HG03378 (cell line): ENCODE results near the gene SLC37A2.
"Not testable (repeated sequence)": the region's sequence is repeated elsewhere in the genome, so short reads cannot be mapped to it uniquely, and the experiment has no call there.

ENCODE experiments used
- ATAC-seq: cut with Tn5 transposase; IDR thresholded peaks from one replicate; pipeline ENCODE4 v1.9.1; 2021; ENCODE audit warnings: mild to moderate bottlenecking, moderate library complexity; ENCODE audit not compliant: unreplicated experiment

SLC37A2 gene

DNA sequence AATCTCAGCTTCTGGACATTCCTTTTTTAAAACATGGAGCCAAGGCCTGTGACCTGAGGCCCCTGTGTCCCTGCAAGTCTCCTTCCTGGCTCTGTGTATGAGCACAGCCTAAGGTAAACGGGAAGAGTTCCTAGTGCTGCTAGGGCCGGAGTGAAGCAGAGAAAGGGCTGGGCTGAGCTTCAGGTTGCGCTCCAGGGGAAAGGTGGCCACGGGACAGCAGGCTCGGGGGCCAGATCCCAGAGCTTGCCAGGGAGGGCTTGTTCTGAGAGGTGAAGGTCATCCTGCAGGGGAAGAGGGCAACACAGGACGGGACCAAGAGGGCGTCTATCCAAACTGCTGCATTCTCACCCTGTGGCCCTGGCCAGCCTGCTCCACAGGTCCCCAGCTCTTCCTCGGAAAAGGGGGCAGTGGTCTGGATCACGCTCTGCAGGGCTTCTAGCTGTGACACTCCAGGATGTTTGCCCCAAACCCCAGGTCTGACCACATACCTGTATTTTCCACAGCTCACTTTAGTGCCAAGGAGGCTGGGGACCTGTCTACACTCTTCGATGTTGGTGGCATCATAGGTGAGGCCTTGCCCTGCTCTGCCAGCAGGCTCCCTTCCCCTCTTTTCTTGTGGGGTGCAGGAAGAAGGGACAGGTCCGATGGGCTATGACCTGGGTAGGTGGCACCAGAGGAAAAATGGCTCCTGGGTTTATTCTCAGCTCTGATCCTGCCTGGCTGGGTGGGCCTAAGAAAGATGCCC lies 20.4 kb downstream of the SLC37A2 start:
- ATAC-seq: no peak

DNA sequence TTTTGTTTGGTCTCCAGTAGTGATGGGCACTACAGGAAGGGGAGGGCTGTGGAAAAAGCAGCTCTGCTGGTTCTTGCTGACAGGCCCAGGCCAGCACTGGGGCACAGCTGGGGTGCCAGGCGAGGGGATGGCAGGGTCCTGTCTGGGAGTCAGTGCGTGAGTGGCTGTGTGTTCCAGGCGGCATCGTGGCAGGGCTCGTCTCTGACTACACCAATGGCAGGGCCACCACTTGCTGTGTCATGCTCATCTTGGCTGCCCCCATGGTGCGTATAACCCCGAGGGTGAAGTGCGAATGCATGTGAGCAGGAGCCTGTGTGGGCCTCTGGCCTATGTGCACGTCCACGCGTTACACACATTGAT lies 20.9 kb downstream of the SLC37A2 start:
- no peak for ATAC-seq

DNA sequence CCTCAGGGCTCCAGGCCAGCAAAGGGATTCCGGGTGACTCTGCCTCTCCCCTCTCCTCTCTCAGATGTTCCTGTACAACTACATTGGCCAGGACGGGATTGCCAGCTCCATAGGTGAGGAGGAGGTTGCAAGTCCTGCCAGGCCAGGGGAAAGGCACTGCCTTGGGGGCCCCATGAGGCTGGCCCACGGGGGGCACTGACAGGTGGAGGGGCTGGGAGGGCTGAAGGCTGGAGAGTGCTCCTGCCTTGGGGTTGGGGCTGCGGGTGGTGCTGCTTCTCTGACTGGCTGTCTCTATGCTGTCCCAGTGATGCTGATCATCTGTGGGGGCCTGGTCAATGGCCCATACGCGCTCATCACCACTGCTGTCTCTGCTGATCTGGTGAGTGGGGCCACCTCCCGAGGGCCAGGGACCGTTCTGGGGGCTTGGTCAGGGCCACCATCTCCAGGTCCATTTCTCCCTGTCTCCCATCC lies 21.7 kb downstream of the SLC37A2 start:
- ATAC-seq: no peak

DNA sequence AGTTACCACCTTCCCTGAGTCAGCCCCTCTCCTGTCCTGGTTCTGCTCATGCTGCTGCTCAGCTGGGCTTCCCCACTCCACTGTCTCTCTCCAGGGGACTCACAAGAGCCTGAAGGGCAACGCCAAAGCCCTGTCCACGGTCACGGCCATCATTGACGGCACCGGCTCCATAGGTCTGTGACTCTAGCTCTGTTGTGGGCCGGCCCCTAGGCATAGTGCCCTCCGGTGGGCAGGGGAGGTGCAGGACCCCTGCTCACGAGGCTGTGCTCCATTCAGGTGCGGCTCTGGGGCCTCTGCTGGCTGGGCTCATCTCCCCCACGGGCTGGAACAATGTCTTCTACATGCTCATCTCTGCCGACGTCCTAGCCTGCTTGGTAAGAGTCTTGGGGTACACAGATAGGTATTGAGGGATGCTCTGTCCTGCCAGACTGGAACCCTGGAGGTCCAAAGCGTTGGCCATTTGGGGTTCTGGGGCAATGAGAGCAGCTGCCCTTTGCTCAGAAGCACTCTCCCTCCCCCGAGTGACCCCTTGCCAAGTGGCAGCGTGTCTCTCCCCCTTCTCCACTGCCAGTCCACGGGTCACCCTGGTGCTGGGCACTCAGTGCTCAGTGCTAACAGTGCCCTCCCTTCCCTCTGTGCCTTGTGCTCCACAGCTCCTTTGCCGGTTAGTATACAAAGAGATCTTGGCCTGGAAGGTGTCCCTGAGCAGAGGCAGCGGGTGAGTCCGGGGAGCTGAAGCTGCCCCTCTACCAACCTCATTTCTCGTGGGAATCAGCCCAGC lies 22.4 kb downstream of the SLC37A2 start:
- no peak for ATAC-seq

DNA sequence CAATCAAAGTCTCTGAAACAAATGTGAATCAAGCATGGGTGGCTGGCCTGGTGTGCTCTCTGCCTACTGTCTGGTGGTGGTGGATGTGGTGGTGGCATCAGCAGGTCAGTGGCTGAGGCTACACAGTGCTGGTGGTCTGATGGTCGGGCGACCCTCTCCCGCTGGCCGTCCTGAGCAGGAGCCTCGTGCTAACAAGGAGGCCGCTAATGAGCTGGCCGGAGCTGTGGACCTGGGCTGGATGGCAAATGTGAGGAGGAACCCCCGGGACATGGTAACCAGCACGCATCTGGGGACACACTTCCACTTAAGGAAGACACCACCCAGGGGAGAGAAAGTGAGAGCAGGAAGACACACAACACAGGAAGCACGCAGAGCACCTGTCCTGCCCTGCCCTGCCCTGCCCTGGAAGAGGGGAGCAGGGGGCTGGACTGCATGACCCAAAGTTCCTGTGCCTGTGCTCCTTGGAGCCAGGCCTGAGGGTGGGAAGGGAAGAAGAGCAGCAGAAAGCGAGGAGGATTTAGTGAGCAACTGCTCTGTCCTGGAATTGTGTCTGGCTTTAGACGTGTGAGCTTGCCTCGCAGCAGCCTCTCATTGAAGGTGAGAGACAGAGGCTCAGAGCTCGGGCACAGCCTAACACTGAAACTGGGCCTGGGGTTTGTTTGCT lies 23.7 kb downstream of the SLC37A2 start:
- no peak for ATAC-seq

DNA sequence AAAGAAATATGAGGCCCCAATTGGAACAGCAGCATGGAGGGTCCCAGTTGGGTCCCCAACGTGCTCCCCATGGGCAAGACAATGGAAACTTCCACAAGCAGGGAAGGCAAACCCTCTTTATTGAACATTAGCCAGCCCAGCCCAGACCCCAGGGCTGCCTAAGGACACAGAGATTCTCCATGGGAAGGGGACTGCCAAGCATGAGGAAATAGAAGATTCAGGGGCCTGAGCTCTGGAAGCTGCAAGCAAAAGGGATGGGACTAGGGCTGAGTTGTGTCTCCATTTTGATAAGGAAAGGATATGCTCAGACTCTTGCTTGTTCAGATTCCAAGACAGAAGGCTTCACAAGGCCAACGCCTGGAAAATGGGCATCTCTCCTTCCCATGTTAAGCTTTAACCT lies 25.0 kb downstream of the SLC37A2 start:
- ATAC-seq: no peak

DNA sequence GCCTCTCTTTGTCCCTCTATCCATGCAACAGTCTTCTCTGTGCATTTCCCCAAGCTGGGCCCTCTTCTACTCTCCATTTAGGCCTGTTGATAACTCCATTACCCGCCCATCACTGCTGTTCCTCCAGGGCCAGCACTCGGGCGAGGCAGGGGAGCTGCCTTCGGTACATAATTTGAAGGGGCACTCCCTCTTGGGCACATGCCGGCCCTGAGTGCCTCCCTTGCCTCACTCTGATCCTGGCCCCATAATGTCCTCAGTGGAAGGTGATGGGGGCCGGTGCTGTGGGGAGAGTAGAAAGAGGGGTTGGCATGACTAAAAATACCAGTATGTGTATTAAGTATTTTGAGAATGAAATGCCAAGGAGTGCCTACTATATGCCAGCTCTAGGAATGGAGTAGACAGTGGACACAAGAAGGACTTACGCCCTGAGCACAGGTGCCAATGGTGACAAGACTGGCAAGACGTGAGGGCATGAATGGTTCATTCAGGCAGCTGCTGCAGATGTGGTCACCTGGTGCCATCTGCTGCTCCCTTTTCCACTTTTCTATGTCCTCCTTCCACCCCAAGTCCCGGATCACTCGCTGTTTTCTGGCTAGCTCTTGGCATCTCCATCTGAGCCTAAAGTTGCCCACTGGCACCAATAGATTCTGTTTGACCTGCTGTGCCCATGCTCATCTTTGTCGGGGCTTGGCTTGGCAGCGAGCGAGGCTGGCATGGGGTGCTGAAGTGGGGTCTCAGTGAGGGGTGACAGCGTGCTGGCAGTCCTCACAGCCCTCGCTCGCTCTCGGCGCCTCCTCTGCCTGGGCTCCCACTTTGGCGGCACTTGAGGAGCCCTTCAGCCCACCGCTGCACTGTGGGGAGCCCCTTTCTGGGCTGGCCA lies 25.7 kb downstream of the SLC37A2 start:
- ATAC-seq: no peak

DNA sequence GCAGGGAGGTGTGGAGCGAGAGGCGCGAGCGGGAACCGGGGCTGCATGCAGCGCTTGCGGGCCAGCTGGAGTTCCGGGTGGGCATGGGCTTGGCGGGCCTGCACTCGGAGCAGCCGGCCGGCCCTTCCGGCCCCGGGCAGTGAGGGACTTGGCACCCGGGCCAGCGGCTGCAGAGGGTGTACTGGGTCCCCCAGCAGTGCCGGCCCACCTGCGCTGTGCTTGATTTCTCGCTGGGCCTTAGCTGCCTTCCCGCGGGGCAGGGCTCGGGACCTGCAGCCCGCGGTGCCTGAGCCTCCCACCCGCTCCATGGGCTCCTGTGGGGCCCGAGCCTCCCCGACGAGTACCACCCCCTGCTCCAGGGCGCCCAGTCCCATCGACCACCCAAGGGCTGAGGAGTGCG lies 26.4 kb downstream of the SLC37A2 start:
- ATAC-seq: not testable (repeated sequence)

DNA sequence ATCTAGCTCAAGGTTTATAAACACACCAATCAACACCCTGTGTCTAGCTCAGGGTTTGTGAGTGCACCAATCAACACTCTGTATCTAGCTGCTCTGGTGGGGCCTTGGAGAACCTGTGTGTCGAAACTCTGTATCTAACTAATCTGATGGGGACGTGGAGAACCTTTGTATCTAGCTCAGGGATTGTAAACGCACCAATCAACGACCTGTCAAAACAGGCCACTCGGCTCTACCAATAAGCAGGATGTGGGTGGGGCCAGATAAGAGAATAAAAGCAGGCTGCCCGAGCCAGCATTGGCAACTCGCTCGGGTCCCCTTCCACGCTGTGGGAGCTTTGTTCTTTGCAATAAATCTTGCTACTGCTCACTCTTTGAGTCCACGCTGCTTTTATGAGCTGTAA lies 27.0 kb downstream of the SLC37A2 start:
- ATAC-seq: not testable (repeated sequence)

DNA sequence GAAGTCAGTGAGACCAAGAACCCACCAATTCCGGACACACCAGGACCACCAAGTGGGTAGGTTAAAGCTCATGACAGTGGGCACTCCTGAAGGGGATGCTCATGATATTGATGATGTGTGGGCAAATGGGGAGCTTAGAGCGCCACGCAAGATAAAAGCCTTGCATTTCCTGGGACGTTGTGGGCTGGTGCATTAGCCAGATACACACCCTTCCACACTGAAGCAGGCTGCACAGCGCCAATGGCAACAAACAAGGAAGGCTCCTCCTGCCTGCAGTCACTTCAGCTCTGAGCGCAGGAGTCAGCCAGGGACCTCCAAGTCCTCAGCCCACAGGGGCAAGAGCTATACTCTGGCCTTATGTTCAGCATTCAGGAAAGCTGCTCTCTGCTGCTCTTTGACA lies 27.7 kb downstream of the SLC37A2 start:
- ATAC-seq: no peak

DNA sequence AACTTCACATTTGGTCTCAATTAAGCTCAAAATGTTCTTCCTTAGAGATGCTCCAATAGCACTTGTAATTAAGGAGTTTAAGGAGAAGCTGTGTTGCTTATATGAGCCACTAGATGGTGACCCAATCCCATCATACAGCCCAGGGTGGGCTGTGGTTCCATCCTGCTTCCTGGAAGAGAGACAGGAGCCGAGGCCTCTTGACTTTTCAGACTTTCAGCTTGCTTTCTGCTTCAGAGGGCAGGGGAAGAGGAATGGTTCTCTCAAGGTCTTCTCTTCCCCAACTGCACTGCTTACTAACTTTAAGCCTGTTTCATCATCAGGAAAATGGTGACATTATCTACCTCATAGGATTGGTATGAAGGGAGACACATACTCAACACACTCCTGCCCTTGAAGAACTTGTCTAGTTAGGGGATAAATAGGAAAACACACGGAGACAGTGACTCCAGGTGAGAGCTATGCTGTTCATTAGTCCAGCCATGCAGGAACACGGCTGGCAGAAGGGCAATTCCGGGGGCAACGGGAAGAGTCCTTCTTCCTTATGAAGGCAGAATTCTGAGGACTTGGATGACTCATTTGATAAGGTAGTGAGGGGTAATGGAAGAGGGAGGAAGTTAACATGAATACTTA lies 28.3 kb downstream of the SLC37A2 start:
- no peak for ATAC-seq

DNA sequence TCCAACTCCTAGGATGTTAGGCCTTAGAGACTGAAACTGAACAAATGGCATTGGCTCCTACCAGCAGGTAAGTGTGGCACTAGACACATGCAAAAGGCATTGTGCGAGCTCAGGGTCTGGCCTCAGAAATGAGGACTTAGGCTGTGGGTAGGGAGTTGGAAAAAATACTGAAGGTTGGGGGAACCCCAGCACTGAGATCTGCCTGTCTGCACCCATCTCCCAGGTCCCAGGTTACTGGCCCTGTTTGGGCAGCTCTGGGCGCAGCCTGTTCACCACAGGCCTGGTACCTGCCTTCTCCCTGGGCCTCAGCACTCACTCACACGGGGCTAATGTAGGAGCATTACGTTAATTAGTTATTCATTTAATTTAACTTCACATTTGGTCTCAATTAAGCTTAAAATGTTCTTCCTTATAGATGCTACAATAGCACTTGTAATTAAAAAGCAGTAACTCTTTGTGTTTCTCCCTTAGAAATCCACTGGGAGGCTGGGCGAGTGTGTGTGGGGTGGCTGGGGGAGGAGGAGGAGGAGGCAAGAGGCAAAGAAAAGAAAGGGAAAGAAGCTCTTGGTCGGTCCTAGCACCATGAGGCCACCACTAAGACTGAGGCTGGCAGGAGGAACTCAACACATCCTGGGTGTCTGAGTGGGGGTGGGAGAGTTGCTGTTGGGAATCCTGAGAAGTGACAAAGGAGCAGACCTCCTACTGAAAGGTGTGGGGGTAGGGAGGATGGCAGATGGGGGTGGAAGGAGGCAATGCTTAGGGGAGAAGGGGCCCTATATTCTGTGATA lies 29.0 kb downstream of the SLC37A2 start:
- no peak for ATAC-seq

DNA sequence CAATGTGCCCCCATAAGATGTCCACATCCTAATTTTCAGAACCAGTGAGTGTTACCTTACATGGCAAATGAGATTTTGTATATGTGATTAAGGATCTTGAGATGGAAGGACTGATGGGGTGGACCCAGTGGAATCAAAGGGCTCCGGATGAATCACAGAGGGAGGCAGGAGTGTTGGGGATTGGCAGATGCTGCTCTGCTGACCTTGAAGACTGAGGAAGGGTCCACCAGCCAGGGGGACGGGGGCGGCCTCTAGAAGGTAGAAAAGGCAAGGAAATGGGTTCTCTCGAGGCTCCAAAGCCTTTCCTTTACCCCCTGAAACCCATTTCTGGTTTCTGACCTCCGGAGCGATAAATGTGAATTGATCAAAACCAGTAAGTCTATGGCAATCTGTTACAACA lies 29.6 kb downstream of the SLC37A2 start:
- ATAC-seq: no peak

DNA sequence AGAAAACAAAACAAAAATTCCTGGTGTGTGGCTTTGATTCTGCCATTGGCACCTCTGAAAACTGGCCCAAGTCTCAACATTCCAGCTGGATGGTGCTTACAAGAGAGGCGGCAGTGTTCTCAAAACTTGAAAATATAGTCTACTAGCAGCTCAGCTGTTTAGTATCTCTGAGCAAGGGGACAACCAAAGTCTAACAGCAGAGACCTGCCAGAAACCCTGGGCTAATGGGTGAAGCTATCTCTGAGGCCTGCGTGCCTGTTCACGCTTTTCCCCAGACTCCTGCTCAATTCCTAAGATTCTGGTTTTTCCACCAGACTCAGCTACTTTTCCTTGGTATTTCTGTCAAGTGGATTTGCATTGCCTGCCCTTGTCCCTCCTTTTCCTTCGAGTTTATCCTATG lies 30.4 kb downstream of the SLC37A2 start:
- no peak for ATAC-seq

DNA sequence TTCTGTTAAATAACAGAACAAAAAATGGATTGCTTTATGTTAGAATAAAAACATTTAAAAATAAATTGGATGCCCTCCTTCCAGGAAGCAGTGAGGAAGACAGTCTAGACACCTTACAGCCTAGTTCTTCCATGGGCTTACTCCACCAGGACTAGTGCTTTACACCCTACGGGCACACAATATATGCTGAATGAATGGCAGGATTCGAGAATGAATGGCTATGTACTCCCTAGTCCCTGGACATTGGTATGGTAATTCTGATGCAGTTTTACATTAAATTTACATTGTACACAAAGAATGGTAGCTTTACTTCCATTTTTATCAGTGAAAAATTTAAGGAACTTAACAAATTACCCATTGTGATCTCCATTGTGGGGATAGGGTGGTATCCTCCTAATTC lies 31.6 kb downstream of the SLC37A2 start:
- ATAC-seq: no peak

DNA sequence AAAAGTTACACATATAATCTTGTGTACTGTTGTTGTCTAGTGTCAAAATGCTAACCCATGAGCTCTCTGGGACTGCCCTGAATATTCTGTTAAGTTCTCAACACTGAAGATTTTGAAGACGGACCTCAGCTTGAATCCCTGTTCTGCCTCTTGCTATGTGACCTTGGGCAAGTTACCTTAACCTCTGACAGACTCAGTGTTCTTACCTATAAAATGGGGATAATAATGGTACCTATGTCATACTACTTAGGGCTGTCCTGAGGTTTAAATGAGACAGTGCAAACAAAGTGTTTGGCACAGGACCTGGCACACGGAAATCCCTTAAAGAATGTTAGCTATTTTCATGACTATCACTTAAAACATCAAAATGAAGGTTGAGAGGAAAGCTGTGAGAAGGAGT lies 37.0 kb downstream of the SLC37A2 start:
- no peak for ATAC-seq

DNA sequence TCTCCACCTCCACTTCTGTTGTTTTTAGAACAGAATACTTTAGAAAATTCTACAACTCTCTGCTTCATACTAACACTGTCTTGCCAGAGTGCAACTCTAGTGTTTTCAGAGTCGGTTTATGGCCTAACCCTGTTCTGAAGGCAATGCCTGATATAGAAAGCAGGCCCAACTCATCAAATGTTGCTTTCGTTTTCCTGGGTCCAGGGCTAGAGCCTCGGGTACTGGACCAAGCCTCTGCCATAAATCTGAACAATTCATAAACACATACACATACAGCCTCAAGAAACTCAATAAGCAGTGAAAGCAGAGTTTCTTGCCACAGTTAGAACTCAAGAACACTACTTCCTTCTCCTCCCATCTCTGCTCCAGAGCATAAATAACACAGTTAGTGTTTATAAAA lies 38.5 kb downstream of the SLC37A2 start:
- no peak for ATAC-seq

DNA sequence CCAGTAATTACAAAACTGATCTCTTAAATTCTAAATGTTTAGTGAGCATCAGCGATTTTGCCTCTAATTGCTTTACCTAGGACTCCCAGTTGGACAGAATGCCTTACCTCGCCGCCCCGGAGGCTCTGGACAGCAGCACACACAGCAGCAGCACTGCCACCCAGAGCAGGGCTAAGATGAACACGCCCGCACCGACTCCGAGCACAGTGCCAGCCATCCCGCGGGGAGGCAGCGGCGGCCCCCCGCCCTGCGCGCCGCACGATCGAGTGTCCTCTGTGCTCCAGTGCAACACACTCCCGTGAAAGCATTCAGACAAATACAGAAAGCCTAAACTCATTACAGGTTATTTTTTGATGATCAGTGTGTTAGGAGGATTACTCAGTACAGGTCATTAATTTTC lies 38.9 kb downstream of the SLC37A2 start:
- no peak for ATAC-seq

DNA sequence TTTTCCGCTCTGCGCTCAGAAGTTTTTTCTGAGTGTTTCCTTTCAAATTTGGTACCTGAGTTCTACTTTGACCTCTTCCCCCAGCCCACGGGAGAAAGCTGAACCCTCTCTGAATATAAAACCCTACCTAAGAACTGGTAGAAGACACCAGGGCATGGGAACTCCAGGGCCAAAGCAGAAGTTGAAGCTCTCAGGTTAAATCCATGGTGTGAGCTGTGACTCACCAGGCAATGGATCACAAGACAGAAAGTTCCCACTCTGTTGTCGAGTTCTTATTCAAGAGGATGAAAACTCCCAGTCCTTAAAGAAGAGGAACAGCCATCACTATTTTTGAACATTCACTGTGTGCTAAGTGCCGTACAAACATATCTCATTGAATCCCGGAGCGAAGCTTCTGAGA lies 39.4 kb downstream of the SLC37A2 start:
- no peak for ATAC-seq

DNA sequence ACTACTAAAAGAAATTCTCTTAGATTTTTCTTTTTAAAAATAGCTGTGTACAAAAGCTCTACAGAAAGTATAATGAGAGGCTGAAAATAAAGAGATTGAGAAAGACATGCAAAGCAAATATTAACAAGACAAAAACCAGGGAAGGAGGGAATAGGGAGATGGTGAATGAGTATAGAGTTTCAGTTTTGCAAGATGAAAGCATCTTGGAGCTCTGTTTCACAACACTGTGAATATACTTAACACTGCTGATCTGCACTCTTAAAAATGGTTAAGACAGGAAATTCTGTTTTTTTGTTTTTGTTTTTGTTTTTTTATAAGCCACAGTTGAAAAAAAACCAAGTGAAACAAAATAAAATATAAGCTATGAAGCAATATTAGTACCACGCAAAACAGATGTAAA lies 42.8 kb downstream of the SLC37A2 start:
- ATAC-seq: no peak
